Measurements from ENCODE around the gene PRLHR. TPM values are rescaled to one million over a fixed set of nuclear protein-coding genes. Genes with fewer than 3 reads are reported as not detected.

Gene PRLHR
- total and polyA plus RNA-seq, 10 of the 15 experiments (the other 5 are each of a cell fraction or from before 2014, with no cell fraction given), result not detected

GRCh38 chr10:118543714-118544400, 51.6 kb downstream of the PRLHR start (continued):
- TF ChIP-seq RFX5 (IDR thresholded peaks at IDR 0.05; ENCODE audit: low read depth, low read length), result no peak
- TF ChIP-seq NBN (IDR thresholded peaks at IDR 0.05), result no peak

GRCh38 chr10:118542745-118543144, 52.7 kb downstream of the PRLHR start:
- no peak overlapping the region for H2AFZ ChIP-seq (ENCODE audit: control insufficient read depth, low read depth, low read length)
- no peaks in the 10 kb centered on the region for H4K20me1 ChIP-seq (ENCODE audit: control insufficient read depth, insufficient read depth)
- SMC1A ChIA-PET (ENCODE audit: uncharacterized antibody, unreplicated experiment), result no interaction called here
- CTCF ChIA-PET, result interaction anchor here (1.8 kb wide), 1 partner anchor 10 kb away, joined by 4 read pairs; no protein-coding TSS in a partner anchor
- intact Hi-C loops (cut with micrococcal nuclease; ENCODE audit: unreplicated experiment) (no loop called here), in situ Hi-C loops (cut with MboI) (no loop called here)
- no peak for TF ChIP-seq YBX1 (IDR thresholded peaks at IDR 0.05)
- TF ChIP-seq ESRRA (IDR thresholded peaks at IDR 0.05; ENCODE audit: low read length), result no peak
- TF ChIP-seq SP1 (IDR thresholded peaks at IDR 0.05; ENCODE audit: low read depth, low read length), result no peak
- no peak for TF ChIP-seq SUPT20H (IDR thresholded peaks at IDR 0.05; ENCODE audit: borderline replicate concordance, control insufficient read depth, low read depth, low read length)
- POLR2A ChIA-PET, result no interaction called here
- no peak overlapping the region for H3K27ac ChIP-seq (ENCODE audit: control insufficient read depth, insufficient read depth)
- ATAC-seq (no peak), FAIRE-seq (no peak), DNase-seq (ENCODE audit: low read depth, low spot score) (no peak)
- H3K4me2 ChIP-seq (ENCODE audit: control insufficient read depth, insufficient read depth), result no peak overlapping the region
- 5% methylated on average over 1 of the region's 1 CpG for WGBS (ENCODE audit: insufficient coverage, insufficient replicate concordance, low lambda C conversion rate, missing lambda C conversion rate)
- no peak overlapping the region for H3K9ac ChIP-seq (ENCODE audit: control insufficient read depth, insufficient read depth, low read length)
- no TSS peak for BruUV-seq (replicated peaks)
- no peaks in the 10 kb centered on the region; a peak in 2 of 4 replicates for H3K27me3 ChIP-seq (replicated peaks in 1 of 2; ENCODE audit: control insufficient read depth in 2 of 2, insufficient read depth in 2 of 2, low read length in 1 of 2)
- no peaks in the 10 kb centered on the region for H3K4me1 ChIP-seq (ENCODE audit: control insufficient read depth, insufficient read depth, low read length)
- no peaks in the 10 kb centered on the region for H3K79me2 ChIP-seq (ENCODE audit: control insufficient read depth, insufficient read depth, low read length)
- RAD21 ChIA-PET (ENCODE audit: unreplicated experiment), result interaction anchor here (1.0 kb wide), 1 partner anchor 1046 kb away, joined by 3 read pairs; no protein-coding TSS in a partner anchor
- H3K9me3 ChIP-seq (replicated peaks; ENCODE audit: control insufficient read depth, insufficient read depth, low read length), result no peaks in the 10 kb centered on the region
- H3K4me3 ChIP-seq, result no peak overlapping the region
- H3K36me3 ChIP-seq (ENCODE audit: control insufficient read depth in 2 of 2, insufficient read depth in 2 of 2, low read length in 1 of 2), result no peaks in the 10 kb centered on the region; a peak in 1 of 4 replicates

GRCh38 chr10:118542205-118542604, 53.2 kb downstream of the PRLHR start:
- intact Hi-C loops (cut with micrococcal nuclease; ENCODE audit: unreplicated experiment), result no loop called here
- FAIRE-seq, result no peak
- H3K27me3 ChIP-seq (replicated peaks in 1 of 2; ENCODE audit: control insufficient read depth in 2 of 2, insufficient read depth in 2 of 2, low read length in 1 of 2), result no peaks in the 10 kb centered on the region; a peak in 2 of 4 replicates
- TF ChIP-seq POLR2A (IDR thresholded peaks at IDR 0.05; ENCODE audit: low read depth, low read length) (no peak), ZBTB40 (IDR thresholded peaks at IDR 0.05; ENCODE audit: borderline replicate concordance) (no peak), E2F4 (IDR thresholded peaks at IDR 0.05; ENCODE audit: low read depth, low read length) (no peak)

More at GRCh38 chr10:118542205-118542604, 53.2 kb downstream of the PRLHR start:
- ChIA-PET RAD21 (ENCODE audit: unreplicated experiment) (no interaction called here), POLR2A (no interaction called here), CTCF (interaction anchor here (1.8 kb wide), 1 partner anchor 9 kb away, joined by 4 read pairs; no protein-coding TSS in a partner anchor), SMC1A (ENCODE audit: uncharacterized antibody, unreplicated experiment) (no interaction called here)
- Histone ChIP-seq H3K27ac (ENCODE audit: control insufficient read depth, insufficient read depth) (no peak overlapping the region), H3K4me1 (ENCODE audit: control insufficient read depth, insufficient read depth, low read length) (no peaks in the 10 kb centered on the region), H3K36me3 (ENCODE audit: control insufficient read depth in 2 of 2, insufficient read depth in 2 of 2, low read length in 1 of 2) (no peaks in the 10 kb centered on the region; a peak in 1 of 4 replicates), H2AFZ (ENCODE audit: control insufficient read depth, low read depth, low read length) (no peak overlapping the region), H3K79me2 (ENCODE audit: control insufficient read depth, insufficient read depth, low read length) (no peaks in the 10 kb centered on the region), H3K4me2 (ENCODE audit: control insufficient read depth, insufficient read depth) (no peak overlapping the region), H3K4me3 (no peak overlapping the region), H3K9me3 (replicated peaks; ENCODE audit: control insufficient read depth, insufficient read depth, low read length) (no peaks in the 10 kb centered on the region), H4K20me1 (ENCODE audit: control insufficient read depth, insufficient read depth) (no peaks in the 10 kb centered on the region), H3K9ac (ENCODE audit: control insufficient read depth, insufficient read depth, low read length) (no peak overlapping the region)
- no TSS peak for BruUV-seq (replicated peaks)
- WGBS (ENCODE audit: insufficient coverage, insufficient replicate concordance, low lambda C conversion rate, missing lambda C conversion rate), result 38% methylated on average over 1 of the region's 1 CpG
- in situ Hi-C loops (cut with MboI), result no loop called here
- ATAC-seq, result no peak
- DNase-seq (ENCODE audit: low read depth, low spot score), result no peak
